ENCODE data around the gene CCNI.

GRCh38 chr4:77084019-77084639 lies 8.3 kb upstream of the CCNI start:
- TF ChIP-seq CTCF (IDR thresholded peaks at IDR 0.05) (no peak), POLR2AphosphoS5 (IDR thresholded peaks at IDR 0.05; ENCODE audit: low read depth, low read length) (no peak), EZH2phosphoT487 (IDR thresholded peaks at IDR 0.05; ENCODE audit: borderline replicate concordance, low read depth) (no peak), ZBTB33 (IDR thresholded peaks at IDR 0.05; ENCODE audit: borderline replicate concordance, low read depth) (no peak), REST (IDR thresholded peaks at IDR 0.05; ENCODE audit: low read depth, low read length) (no peak), RAD21 (IDR thresholded peaks at IDR 0.05; ENCODE audit: low read length) (no peak), EP300 (IDR thresholded peaks at IDR 0.05; ENCODE audit: borderline replicate concordance in 1 of 2, low read depth in 1 of 2, low read length in 1 of 2) (no peak)

All from SK-N-SH (cell line).